Epithelial cell of esophagus (primary cell): Measurements from ENCODE around the gene LCA5L.

Experiments used
- DNase-seq: peaks from one replicate; pipeline ENCODE4 v3.0.0; 2010; ENCODE audit warnings: low read depth
- H3K4me3 ChIP-seq: 2 replicates; pipeline ENCODE4 v1.5.1; 2011; ENCODE audit warnings: mild to moderate bottlenecking, low read length, control low read depth
- TF ChIP-seq, protein P1 (sequence below): IDR thresholded peaks from 2 replicates; pipeline ENCODE4 v1.5.1; 2011; ENCODE audit warnings: low read depth, mild to moderate bottlenecking, low read length, control low read depth, inconsistent platforms; ENCODE audit not compliant: insufficient read depth; ENCODE audit errors: missing control alignments

The LCA5L gene

GRCh38 chr21:39367783-39368182 lies 77.8 kb downstream of the LCA5L start:
- no peak overlapping the region for H3K4me3 ChIP-seq
- TF ChIP-seq, protein P1, sequence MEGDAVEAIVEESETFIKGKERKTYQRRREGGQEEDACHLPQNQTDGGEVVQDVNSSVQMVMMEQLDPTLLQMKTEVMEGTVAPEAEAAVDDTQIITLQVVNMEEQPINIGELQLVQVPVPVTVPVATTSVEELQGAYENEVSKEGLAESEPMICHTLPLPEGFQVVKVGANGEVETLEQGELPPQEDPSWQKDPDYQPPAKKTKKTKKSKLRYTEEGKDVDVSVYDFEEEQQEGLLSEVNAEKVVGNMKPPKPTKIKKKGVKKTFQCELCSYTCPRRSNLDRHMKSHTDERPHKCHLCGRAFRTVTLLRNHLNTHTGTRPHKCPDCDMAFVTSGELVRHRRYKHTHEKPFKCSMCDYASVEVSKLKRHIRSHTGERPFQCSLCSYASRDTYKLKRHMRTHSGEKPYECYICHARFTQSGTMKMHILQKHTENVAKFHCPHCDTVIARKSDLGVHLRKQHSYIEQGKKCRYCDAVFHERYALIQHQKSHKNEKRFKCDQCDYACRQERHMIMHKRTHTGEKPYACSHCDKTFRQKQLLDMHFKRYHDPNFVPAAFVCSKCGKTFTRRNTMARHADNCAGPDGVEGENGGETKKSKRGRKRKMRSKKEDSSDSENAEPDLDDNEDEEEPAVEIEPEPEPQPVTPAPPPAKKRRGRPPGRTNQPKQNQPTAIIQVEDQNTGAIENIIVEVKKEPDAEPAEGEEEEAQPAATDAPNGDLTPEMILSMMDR = no peak
- no peak for DNase-seq

DNA sequence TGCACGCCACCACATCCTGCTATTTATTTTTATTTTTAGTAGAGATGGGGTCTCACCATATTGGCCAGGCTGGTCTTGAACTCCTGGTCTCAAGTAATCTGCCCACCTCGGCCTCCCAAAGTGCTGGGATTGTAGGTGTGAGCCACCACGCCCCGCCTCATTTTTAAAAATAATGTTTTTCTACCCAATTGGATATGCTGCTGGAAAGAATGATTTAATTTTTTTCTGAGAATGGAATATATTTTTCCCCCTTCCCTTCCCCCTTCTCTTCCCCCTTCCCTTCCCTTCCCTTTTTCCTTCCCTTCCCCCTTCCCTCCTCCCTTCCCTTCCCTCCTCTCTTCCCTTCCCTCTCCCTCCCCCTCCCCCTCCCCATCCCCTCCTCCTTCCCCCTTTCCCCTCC lies 79.0 kb downstream of the LCA5L start:
- H3K4me3 ChIP-seq = no peak overlapping the region
- no peak for DNase-seq
- TF ChIP-seq, protein P1 = no peak

DNA sequence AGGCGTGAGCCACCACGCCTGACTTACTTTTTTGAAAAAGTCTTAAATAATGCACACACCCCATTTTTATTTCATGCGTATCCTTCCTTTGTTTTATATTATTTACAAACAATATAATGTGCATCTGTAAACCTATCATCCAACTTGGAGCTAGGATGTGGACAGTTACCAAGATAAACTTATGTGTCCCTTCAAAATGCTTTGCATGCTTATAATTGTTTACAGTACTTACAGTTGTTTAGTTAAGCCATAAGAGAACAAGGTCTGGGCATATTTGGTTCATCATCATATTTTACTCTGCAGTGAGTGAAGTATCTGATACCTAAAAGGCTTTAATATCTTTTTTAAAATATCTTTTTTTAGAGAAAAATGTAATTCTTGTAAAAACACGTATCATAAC lies 80.6 kb downstream of the LCA5L start:
- TF ChIP-seq, protein P1 = no peak
- no peak for DNase-seq
- no peak overlapping the region for H3K4me3 ChIP-seq

DNA sequence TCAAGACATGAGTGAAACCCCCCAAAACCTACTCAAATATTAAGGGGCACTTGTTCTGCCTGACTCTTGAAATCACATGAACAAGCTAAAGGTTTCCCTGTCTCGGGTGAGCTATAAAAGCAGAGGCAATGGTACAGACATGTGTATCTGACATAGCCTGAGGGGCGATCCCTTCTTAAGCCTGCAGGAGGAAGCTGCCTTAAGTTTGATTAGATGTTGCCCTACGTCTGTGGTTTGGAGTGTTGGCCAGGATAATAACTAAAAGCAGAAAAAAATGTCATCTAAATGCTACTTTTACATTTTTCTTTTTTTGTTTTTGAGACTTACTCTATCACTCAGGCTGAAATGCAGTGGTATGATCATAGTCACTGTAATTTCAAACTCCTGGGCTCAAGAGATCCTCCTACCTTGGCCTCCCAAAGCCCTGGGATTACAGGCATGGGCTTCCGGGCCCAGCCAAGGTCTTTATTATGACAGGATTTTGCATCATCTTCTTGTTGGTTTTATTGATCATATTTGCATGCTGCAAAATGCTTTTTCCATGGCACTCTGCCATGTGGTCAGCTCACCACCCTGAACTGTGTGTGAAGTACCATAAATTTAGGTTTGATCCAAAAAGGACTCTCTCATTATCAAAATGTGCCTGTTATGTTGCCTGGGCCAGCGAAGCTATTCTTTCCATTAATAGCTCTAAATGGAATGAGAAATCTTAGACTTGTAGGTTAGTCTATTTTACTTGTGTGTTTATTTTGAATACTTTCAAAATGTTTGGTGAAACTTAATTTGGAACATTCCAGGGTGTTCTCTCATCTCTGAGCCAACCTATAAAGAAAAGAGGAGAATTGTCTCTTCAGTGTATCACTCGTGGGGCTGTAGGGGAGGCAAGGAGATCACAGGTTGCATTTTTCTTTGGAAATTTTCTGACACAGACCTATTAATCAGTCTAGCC lies 81.7 kb downstream of the LCA5L start:
- no peak overlapping the region for H3K4me3 ChIP-seq
- TF ChIP-seq, protein P1 = no peak
- no peak for DNase-seq

GRCh38 chr21:39362733-39363132 lies 82.8 kb downstream of the LCA5L start:
- DNase-seq = no peak
- no peak overlapping the region for H3K4me3 ChIP-seq
- TF ChIP-seq, protein P1 = no peak

- no peak for DNase-seq
- no peak overlapping the region for H3K4me3 ChIP-seq
- TF ChIP-seq, protein P1 = no peak
Measured at GRCh38 chr21:39359382-39359781, 86.2 kb downstream of the LCA5L start.
